H9 (cell line): ENCODE measurements around the gene SCCPDH. TPM values are rescaled to one million over a fixed set of nuclear protein-coding genes. Genes with fewer than 3 reads are reported as not detected.

Experiments used
- DNase-seq: peaks from one replicate; pipeline ENCODE4 v3.0.0-alpha.2; 2017
- H2AFZ ChIP-seq: one replicate; pipeline ENCODE4 v1.6.1; 2013; ENCODE audit warnings: mild to moderate bottlenecking, low read length, control low read depth, moderate library complexity
- H2AK5ac ChIP-seq: 2 replicates; pipeline ENCODE4 v1.6.1; 2013; ENCODE audit warnings: low read length, control low read depth, mixed read lengths; ENCODE audit not compliant: insufficient read length
- H2BK120ac ChIP-seq: one replicate; pipeline ENCODE4 v1.6.1; 2013; ENCODE audit warnings: low read depth, mild to moderate bottlenecking, low read length, control low read depth, inconsistent platforms; ENCODE audit not compliant: poor library complexity, severe bottlenecking
- H2BK12ac ChIP-seq: 2 replicates; pipeline ENCODE4 v1.6.1; 2013; ENCODE audit warnings: low read length, control low read depth, mixed read lengths, low read depth; ENCODE audit not compliant: insufficient read length
- H2BK15ac ChIP-seq: 2 replicates; pipeline ENCODE4 v1.6.1; 2013; ENCODE audit warnings: low read depth, low read length, control low read depth
- H2BK20ac ChIP-seq: one replicate; pipeline ENCODE4 v1.6.1; 2013; ENCODE audit warnings: low read depth, mild to moderate bottlenecking, low read length, control low read depth, inconsistent platforms; ENCODE audit not compliant: poor library complexity, severe bottlenecking
- H2BK5ac ChIP-seq: 2 replicates; pipeline ENCODE4 v1.6.1; 2013; ENCODE audit warnings: low read length, control low read depth, mixed read lengths; ENCODE audit not compliant: insufficient read length
- H3K14ac ChIP-seq: 2 replicates; pipeline ENCODE4 v1.6.1; 2013; ENCODE audit warnings: low read length, control low read depth; ENCODE audit not compliant: insufficient read depth
- H3K18ac ChIP-seq: 2 replicates; pipeline ENCODE4 v1.6.1; 2013; ENCODE audit warnings: low read depth, mild to moderate bottlenecking, mixed read lengths, low read length, control low read depth; ENCODE audit not compliant: insufficient read length
- H3K23ac ChIP-seq: 2 replicates; pipeline ENCODE4 v1.6.1; 2013; ENCODE audit warnings: low read length, control low read depth, mixed read lengths, low read depth; ENCODE audit not compliant: insufficient read length
- H3K23me2 ChIP-seq: 2 replicates; pipeline ENCODE4 v1.6.1; 2013; ENCODE audit warnings: low read depth, mild to moderate bottlenecking, mixed read lengths, low read length, control low read depth; ENCODE audit not compliant: insufficient read length, poor library complexity, severe bottlenecking
- H3K27ac ChIP-seq: 2 replicates; pipeline ENCODE4 v1.5.1; 2013; ENCODE audit warnings: low read length, control low read depth, mixed read lengths, low read depth; ENCODE audit not compliant: insufficient read length
- H3K27me3 ChIP-seq: 2 replicates; pipeline ENCODE4 v1.6.1; 2013; ENCODE audit warnings: low read length, control low read depth, inconsistent platforms; ENCODE audit not compliant: insufficient read depth
- H3K4ac ChIP-seq: 2 replicates; pipeline ENCODE4 v1.6.1; 2013; ENCODE audit warnings: low read depth, mild to moderate bottlenecking, control low read depth, inconsistent platforms, low read length, moderate library complexity
- H3K4me1 ChIP-seq: 2 replicates; pipeline ENCODE4 v1.6.1; 2013; ENCODE audit warnings: low read length, control low read depth, inconsistent platforms; ENCODE audit not compliant: insufficient read depth
- H3K4me2 ChIP-seq: 2 replicates; pipeline ENCODE4 v1.6.1; 2013; ENCODE audit warnings: low read length, control low read depth, mixed read lengths; ENCODE audit not compliant: insufficient read length, insufficient read depth
- H3K56ac ChIP-seq: 2 replicates; pipeline ENCODE4 v1.6.1; 2013; ENCODE audit warnings: low read depth, mild to moderate bottlenecking, mixed read lengths, low read length, control low read depth; ENCODE audit not compliant: insufficient read length
- H3K79me1 ChIP-seq: 2 replicates; pipeline ENCODE4 v1.6.1; 2013; ENCODE audit warnings: low read depth, mild to moderate bottlenecking, moderate library complexity, low read length, control low read depth, inconsistent platforms; ENCODE audit not compliant: insufficient read depth, poor library complexity, severe bottlenecking
- H3K79me2 ChIP-seq: 2 replicates; pipeline ENCODE4 v1.6.1; 2013; ENCODE audit warnings: low read length, control low read depth, inconsistent platforms; ENCODE audit not compliant: insufficient read depth
- H3K9ac ChIP-seq: 2 replicates; pipeline ENCODE4 v1.6.1; 2013; ENCODE audit warnings: low read length, control low read depth, mixed read lengths; ENCODE audit not compliant: insufficient read length; ENCODE audit errors: extremely low read depth
- H3K9me3 ChIP-seq: one replicate; pipeline ENCODE4 v1.6.1; 2013; ENCODE audit warnings: low read depth, low read length, inconsistent platforms; ENCODE audit not compliant: control insufficient read depth
- H3T11ph ChIP-seq: one replicate; pipeline ENCODE4 v1.6.1; 2013; ENCODE audit warnings: mild to moderate bottlenecking, low read length, control low read depth, inconsistent platforms
- H4K20me1 ChIP-seq: one replicate; pipeline ENCODE4 v1.6.1; 2013; ENCODE audit not compliant: control insufficient read depth, insufficient read length, insufficient read depth
- H4K5ac ChIP-seq: 2 replicates; pipeline ENCODE4 v1.6.1; 2013; ENCODE audit warnings: low read depth, mild to moderate bottlenecking, mixed read lengths, low read length, control low read depth; ENCODE audit not compliant: insufficient read length
- H4K8ac ChIP-seq: replicated peaks from 2 replicates; pipeline ENCODE4 v1.6.1; 2013; ENCODE audit warnings: low read length, control low read depth, mixed read lengths, low read depth; ENCODE audit not compliant: insufficient read length
- H4K91ac ChIP-seq: 2 replicates; pipeline ENCODE4 v1.6.1; 2013; ENCODE audit warnings: low read depth, mild to moderate bottlenecking, moderate library complexity, mixed read lengths, low read length, control low read depth; ENCODE audit not compliant: insufficient read length
- H3K27ac Mint-ChIP-seq, 3 experiments: 2 replicates in 2 of 3; 3 replicates in 1 of 3; pipeline ENCODE4 v1.8.0; 2020 to 2021; ENCODE audit warnings: mixed read lengths in 3 of 3, mild to moderate bottlenecking in 1 of 3, moderate library complexity in 1 of 3
- H3K27me3 Mint-ChIP-seq: 2 replicates; pipeline ENCODE4 v1.8.0; 2021; ENCODE audit warnings: low read depth, mild to moderate bottlenecking, moderate library complexity, mixed read lengths
- H3K36me3 Mint-ChIP-seq, 3 experiments: 2 replicates in 2 of 3; 3 replicates in 1 of 3; pipeline ENCODE4 v1.8.0; 2020 to 2021; ENCODE audit warnings: low read depth in 3 of 3, mixed read lengths in 3 of 3; ENCODE audit not compliant: insufficient read depth in 1 of 3
- H3K4me1 Mint-ChIP-seq, 2 experiments: 2 replicates each; pipeline ENCODE4 v1.8.0; 2020; ENCODE audit warnings: mixed read lengths in 2 of 2
- H3K4me3 Mint-ChIP-seq, 2 experiments: 2 replicates in 1 of 2; 3 replicates in 1 of 2; pipeline ENCODE4 v1.8.0; 2020 to 2021; ENCODE audit warnings: mild to moderate bottlenecking in 2 of 2, mixed read lengths in 2 of 2, moderate library complexity in 1 of 2
- H3K9me3 Mint-ChIP-seq, 2 experiments: 2 replicates in 1 of 2; 3 replicates in 1 of 2; pipeline ENCODE4 v1.8.0; 2020; ENCODE audit warnings: mild to moderate bottlenecking in 2 of 2, mixed read lengths in 2 of 2, moderate library complexity in 1 of 2
- CTCF ChIP-seq: fragments of 200-600 bp; sonication (generic); conservative IDR thresholded peaks from 3 replicates; pipeline ENCODE4 v1.8.0; 2021; ENCODE audit warnings: antibody characterized with exemption, mild to moderate bottlenecking
- WGBS: extraction: QIAGEN DNeasy Blood & Tissue Kit; methylation state at CpG from one replicate; pipeline ENCODE4 v1.1.7; 2013; ENCODE audit warnings: missing lambda C conversion rate, low lambda C conversion rate, mixed read lengths; ENCODE audit not compliant: insufficient read length; ENCODE audit errors: extremely low coverage; 5-methylcytosine and 5-hydroxymethylcytosine counted together
- total RNA-seq: library from RNA; stranded (reverse); gene quantifications from 2 replicates; pipeline ENCODE4 v1.2.1, GENCODE V29; 2021

The SCCPDH gene
- total RNA-seq, 1 experiment from 2014 or later: 20.7 TPM

- Histone ChIP-seq H3K4me1 (no peaks in the 10 kb centered on the region), H3K9me3 (no peaks in the 10 kb centered on the region), H2AFZ (no peak overlapping the region), H3K79me1 (no peaks in the 10 kb centered on the region), H3K27me3 (no peaks in the 10 kb centered on the region), H2BK15ac (no peak overlapping the region), H3K9ac (no peak overlapping the region), H2BK12ac (no peak overlapping the region), H4K5ac (no peak overlapping the region), H2BK120ac (no peak overlapping the region), H3K56ac (no peak overlapping the region), H3T11ph (no peak overlapping the region), H2AK5ac (no peak overlapping the region), H3K27ac (no peak overlapping the region), H3K79me2 (no peaks in the 10 kb centered on the region), H3K14ac (no peak overlapping the region), H3K18ac (no peak overlapping the region), H3K4ac (no peak overlapping the region), H4K91ac (no peak overlapping the region), H3K23me2 (no peaks in the 10 kb centered on the region), H2BK5ac (no peak overlapping the region), H2BK20ac (no peak overlapping the region), H4K20me1 (no peaks in the 10 kb centered on the region), H4K8ac (no peak overlapping the region), H3K4me2 (no peak overlapping the region), H3K23ac (no peak overlapping the region)
- TF ChIP-seq CTCF: no peak
- H3K9me3 Mint-ChIP-seq: peaks cover 4 to 5% of the 10 kb centered on the region in 2 experiments; a peak in 2 of 5 replicates
- no peak for DNase-seq
- peaks cover 0 to 5% (median 0%) of the 10 kb centered on the region in 3 experiments; a peak in 3 of 7 replicates for H3K36me3 Mint-ChIP-seq
- H3K4me1 Mint-ChIP-seq: peaks cover 4 to 6% of the 10 kb centered on the region in 2 experiments; a peak in 2 of 4 replicates
- H3K27me3 Mint-ChIP-seq: peaks cover 3% of the 10 kb centered on the region
- no CpG with 5 or more reads among the region's 10 CpGs for WGBS
- no peak overlapping the region for H3K27ac Mint-ChIP-seq
- no peak overlapping the region for H3K4me3 Mint-ChIP-seq
These were observed 81.0 kb downstream of the SCCPDH start for GRCh38 chr1:246805135-246805716.
